Adrenal gland (tissue), 12 donors: ENCODE results near the gene ZBTB7B. TPM values are rescaled to one million over a fixed set of nuclear protein-coding genes. Genes with fewer than 3 reads are reported as not detected.

Source experiments
- DNase-seq, 7 donors: peaks; one replicate each; pipeline ENCODE4 v3.0.0-alpha.2; 2019 to 2020
- H3K27ac ChIP-seq, 5 donors: fragments of 200-600 bp; sonication (generic) in 4 of 5; 1 replicate in 3 of 5; 2 replicates in 2 of 5; pipeline versions ENCODE4 v1.5.1 to v1.8.0; 2016 to 2020; ENCODE audit warnings: mild to moderate bottlenecking in 1 of 5
- H3K27me3 ChIP-seq: fragments of 200-600 bp; 2 replicates; pipeline ENCODE4 v1.8.0; 2021
- H3K36me3 ChIP-seq, 2 donors: fragments of 200-600 bp; replicated peaks in 1 of 2; 1 replicate in 1 of 2; 2 replicates in 1 of 2; pipeline versions ENCODE4 v1.5.1 to v1.8.0; 2018 to 2022
- H3K4me1 ChIP-seq, 2 donors: fragments of 200-600 bp; replicated peaks in 1 of 2; 1 replicate in 1 of 2; 2 replicates in 1 of 2; pipeline versions ENCODE4 v1.5.1 to v1.8.0; 2018 to 2021
- H3K4me3 ChIP-seq, 4 donors: fragments of 200-600 bp; sonication (generic) in 3 of 4; one replicate each; pipeline ENCODE4 v1.5.1; 2016 to 2018
- H3K9me3 ChIP-seq, 3 donors: fragments of 200-600 bp; sonication (generic) in 1 of 3; replicated peaks in 1 of 3; 1 replicate in 2 of 3; 2 replicates in 1 of 3; pipeline versions ENCODE4 v1.5.1 to v1.8.0; 2016 to 2021
- CTCF ChIP-seq, 6 experiments: fragments of 450-650 bp in 4 of 6; fragments of 200-600 bp in 2 of 6; sonication (generic) in 1 of 6; IDR thresholded peaks; 1 replicate in 5 of 6; 2 replicates in 1 of 6; pipeline versions ENCODE4 v1.5.1 to v1.8.0; 2016 to 2021; ENCODE audit warnings: antibody characterized with exemption in 6 of 6, mild to moderate bottlenecking in 2 of 6, moderate library complexity in 1 of 6
- POLR2A ChIP-seq, 2 donors: fragments of 450-650 bp; IDR thresholded peaks; one replicate each; pipeline ENCODE4 v1.6.1; 2017; ENCODE audit warnings: antibody characterized with exemption in 2 of 2, mild to moderate bottlenecking in 2 of 2, moderate library complexity in 1 of 2
- WGBS, 4 donors: extraction: QIAGEN DNeasy Blood & Tissue Kit in 2 of 4; methylation state at CpG; one replicate each; pipeline versions ENCODE4 v1.1.5 to v1.1.7; 2013 to 2017; 5-methylcytosine and 5-hydroxymethylcytosine counted together
- intact Hi-C, 2 donors: fragments of 100-400 bp; cut with DNase I; formaldehyde crosslinking; loops; one replicate each; pipeline versions ENCODE4 v1.14.1 to v1.15.0; 2022 to 2023
- polyA plus RNA-seq, 3 donors: library from polyadenylated mRNA; stranded (reverse); fragments of 200-250 nt in 2 of 3; fragments of 350-450 nt in 1 of 3; fragmentation: Illumina TruSeq in 1 of 3; extraction: RNeasy Lipid Tissue Mini Kit (QIAGEN cat#74804) in 1 of 3; gene quantifications; one replicate each; pipeline ENCODE4 v1.2.3, GENCODE V29; 2013 to 2014
- total RNA-seq, 9 donors: library from RNA; depleted of rRNA in 4 of 9; stranded (reverse); fragments of >200 nt in 4 of 9; fragments of 120-200 nt in 1 of 9; fragmentation: NEBNext Ultra II Directional in 1 of 9; extraction: Animal tissue kit (Norgen Biotek cat#: 25700) in 1 of 9; gene quantifications; one replicate each; pipeline versions ENCODE4 v1.1.0 to v1.2.4, GENCODE V29; 2013 to 2023
- donor health status: healthy with polysubstance abuse.
- donor health status: Bipolar disorder and iron deficiency.
- donor health status: DM: yes; HTN: yes; CAD: no.
- donor health status: DM: no; HTN: no; CAD: no.
- donor health status: DM: no; HTN: no; CAD: no.
- donor health status: DM: yes; HTN: yes; CAD: no.

ZBTB7B gene
- total and polyA plus RNA-seq, 12 donors: 22.4 to 126 (median 75.9) TPM

- Histone ChIP-seq H3K4me3 (peak overlapping the region in 2 of 4 donors; percentile 8 to 64), H3K4me1 (peaks cover 41 to 60% of the 10 kb centered on the region in 2 donors), H3K27me3 (no peaks in the 10 kb centered on the region), H3K27ac (peak overlapping the region; percentile 19 to 84 (median 61)), H3K36me3 (peaks cover 0 to 26% of the 10 kb centered on the region in 2 donors), H3K9me3 (no peaks in the 10 kb centered on the region)
- intact Hi-C loops: no loop called here
- WGBS, 4 donors: 0 to 15% (median 10%) methylated on average over 2 to 4 of the region's 4 CpGs
- peak; percentile 55 to 92 (median 73) for DNase-seq
- TF ChIP-seq POLR2A (IDR thresholded peaks at IDR 0.05) (no peak), CTCF (IDR thresholded peaks at IDR 0.05) (no peak)
Observed at GRCh38 chr1:154955039-154955717, 47.4 kb upstream of the ZBTB7B start.

GRCh38 chr1:154955718-154956543 is 46.7 kb upstream of the ZBTB7B start, which contains the start of gene PBXIP1:
Gene PBXIP1 (minus strand): TSS chr1:154956099. CDS start chr1:154953721, 2,378 bp downstream.
- 0 to 4% (median 1%) methylated on average over 18 of the region's 18 CpGs for WGBS, 4 donors
- Histone ChIP-seq H3K36me3 (peaks cover 0 to 19% of the 10 kb centered on the region in 2 donors), H3K27me3 (no peaks in the 10 kb centered on the region), H3K4me1 (peaks cover 45 to 65% of the 10 kb centered on the region in 2 donors), H3K27ac (peak within 1 kb of the TSS; percentile 19 to 84 (median 61)), H3K4me3 (peak within 1 kb of the TSS in 3 of 4 donors; percentile 8 to 64 (median 39)), H3K9me3 (no peaks in the 10 kb centered on the region)
- intact Hi-C loops: no loop called here
- TF ChIP-seq CTCF (IDR thresholded peaks at IDR 0.05) (peak in 3 of 6 experiments; percentile 10 to 24 (median 10)), POLR2A (IDR thresholded peaks at IDR 0.05) (peak in 1 of 2 donors; percentile 72)
- peak; percentile 76 to 95 (median 86) for DNase-seq

GRCh38 chr1:154956544-154956941 is 46.1 kb upstream of the ZBTB7B start:
- Histone ChIP-seq H3K27me3 (no peaks in the 10 kb centered on the region), H3K36me3 (peaks cover 0 to 16% of the 10 kb centered on the region in 2 donors), H3K27ac (peak overlapping the region in 4 of 5 donors; percentile 59 to 84 (median 69)), H3K4me3 (peak overlapping the region in 2 of 4 donors; percentile 39 to 64), H3K4me1 (peaks cover 45 to 59% of the 10 kb centered on the region in 2 donors), H3K9me3 (no peaks in the 10 kb centered on the region)
- TF ChIP-seq POLR2A (IDR thresholded peaks at IDR 0.05) (no peak), CTCF (IDR thresholded peaks at IDR 0.05) (no peak)
- WGBS, 4 donors: 8 to 21% (median 13%) methylated on average over 4 to 6 of the region's 6 CpGs
- DNase-seq: peak in 5 of 7 donors; percentile 35 to 75 (median 50)
- intact Hi-C loops: no loop called here

GRCh38 chr1:154957091-154957657 is 45.4 kb upstream of the ZBTB7B start:
- WGBS, 4 donors: 42 to 60% (median 48%) methylated on average over 9 of the region's 9 CpGs
- H3K27ac ChIP-seq: peak overlapping the region in 4 of 5 donors; percentile 59 to 84 (median 69)
- H3K27me3 ChIP-seq: no peaks in the 10 kb centered on the region
- H3K4me3 ChIP-seq: no peak overlapping the region
- H3K9me3 ChIP-seq: no peaks in the 10 kb centered on the region
- DNase-seq: no peak
- TF ChIP-seq POLR2A (IDR thresholded peaks at IDR 0.05): no peak
- TF ChIP-seq CTCF (IDR thresholded peaks at IDR 0.05): no peak
- intact Hi-C loops: no loop called here
- peaks cover 42 to 54% of the 10 kb centered on the region in 2 donors for H3K4me1 ChIP-seq
- H3K36me3 ChIP-seq: peaks cover 0 to 16% of the 10 kb centered on the region in 2 donors
